ENCODE data around the gene TECPR2.

TECPR2 gene

DNA sequence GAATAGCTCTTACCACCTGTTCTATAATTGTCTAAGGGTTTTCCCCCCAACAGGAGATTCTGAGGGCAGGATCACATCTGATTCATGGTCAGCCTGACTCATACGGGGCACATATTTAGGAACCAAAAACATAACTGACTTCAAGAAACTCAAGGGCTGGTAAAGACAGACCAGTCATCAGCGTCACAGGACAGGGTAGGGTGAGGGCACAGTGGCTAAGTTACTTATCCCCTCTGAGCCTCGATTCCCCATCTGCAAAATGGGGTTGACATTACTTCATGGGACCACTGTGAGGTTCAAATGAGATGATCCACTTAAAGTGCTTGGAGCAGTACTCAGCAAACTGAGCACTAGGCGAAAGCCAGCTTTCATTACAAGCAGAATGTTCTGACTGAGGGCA, 657 bp upstream of the TECPR2 start:
- TF ChIP-seq, protein P1, sequence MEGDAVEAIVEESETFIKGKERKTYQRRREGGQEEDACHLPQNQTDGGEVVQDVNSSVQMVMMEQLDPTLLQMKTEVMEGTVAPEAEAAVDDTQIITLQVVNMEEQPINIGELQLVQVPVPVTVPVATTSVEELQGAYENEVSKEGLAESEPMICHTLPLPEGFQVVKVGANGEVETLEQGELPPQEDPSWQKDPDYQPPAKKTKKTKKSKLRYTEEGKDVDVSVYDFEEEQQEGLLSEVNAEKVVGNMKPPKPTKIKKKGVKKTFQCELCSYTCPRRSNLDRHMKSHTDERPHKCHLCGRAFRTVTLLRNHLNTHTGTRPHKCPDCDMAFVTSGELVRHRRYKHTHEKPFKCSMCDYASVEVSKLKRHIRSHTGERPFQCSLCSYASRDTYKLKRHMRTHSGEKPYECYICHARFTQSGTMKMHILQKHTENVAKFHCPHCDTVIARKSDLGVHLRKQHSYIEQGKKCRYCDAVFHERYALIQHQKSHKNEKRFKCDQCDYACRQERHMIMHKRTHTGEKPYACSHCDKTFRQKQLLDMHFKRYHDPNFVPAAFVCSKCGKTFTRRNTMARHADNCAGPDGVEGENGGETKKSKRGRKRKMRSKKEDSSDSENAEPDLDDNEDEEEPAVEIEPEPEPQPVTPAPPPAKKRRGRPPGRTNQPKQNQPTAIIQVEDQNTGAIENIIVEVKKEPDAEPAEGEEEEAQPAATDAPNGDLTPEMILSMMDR (IDR thresholded peaks at IDR 0.05; ENCODE audit: insufficient read depth, low read length, missing control alignments) = no peak
- peak; percentile 3 for DNase-seq (ENCODE audit: low read depth, low spot score)
- peak overlapping the region; percentile 89 for H3K4me3 ChIP-seq (ENCODE audit: low read depth, low read length)
- POLR2A ChIA-PET = interaction anchor here (1.0 kb wide), 2 partner anchors 26 to 27 kb away, joined by 3 read pairs; no protein-coding TSS in a partner anchor
- CTCF ChIA-PET = interaction anchor here (1.1 to 1.4 kb wide), 4 partner anchors 11 to 42 kb away, joined by 3 read pairs; partner anchors contain the start of gene ZNF839

DNA sequence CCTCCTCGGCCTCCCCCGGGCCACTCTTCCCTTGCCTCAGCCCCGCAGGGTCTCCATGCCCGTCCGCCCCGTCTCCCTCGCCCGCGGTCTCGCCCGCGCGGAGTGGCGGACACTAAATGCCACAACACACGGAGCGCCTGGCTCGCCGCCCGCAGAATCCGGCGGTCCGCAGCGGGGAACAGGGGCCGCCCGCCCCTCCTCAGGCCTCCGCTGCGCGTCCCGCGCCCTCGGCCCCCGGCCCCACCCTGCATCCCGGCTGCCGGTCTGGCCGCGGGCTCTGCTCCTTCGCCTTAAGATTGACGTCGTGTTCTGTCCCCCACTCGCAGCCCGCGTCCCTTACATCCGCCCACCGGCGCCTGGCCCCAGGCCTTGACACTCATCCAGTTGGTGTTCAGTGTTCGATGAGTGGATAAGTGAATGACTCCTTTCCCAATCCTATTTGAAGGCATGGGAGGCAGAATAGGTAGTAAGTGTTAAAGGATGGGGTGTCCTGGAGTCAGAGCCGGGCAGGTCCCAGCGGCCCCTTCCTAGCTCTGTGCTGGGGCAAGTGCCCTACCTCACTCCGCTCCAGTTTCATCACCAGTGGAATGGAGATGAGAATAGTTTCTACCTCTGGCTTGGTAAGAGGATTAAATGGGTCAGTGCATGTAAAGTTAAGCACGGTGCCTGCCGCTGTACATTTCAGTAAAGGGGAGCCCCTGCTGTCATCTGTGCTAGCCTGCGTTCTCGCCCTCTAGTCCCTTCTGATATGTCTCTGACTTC, 622 bp downstream of the TECPR2 start:
- ChIA-PET POLR2A (no interaction called here), CTCF (interaction anchor here (1.1 to 1.5 kb wide), 3 partner anchors 10 to 49 kb away, joined by 3 to 4 read pairs (median 4); no protein-coding TSS in a partner anchor)
- H3K4me3 ChIP-seq (ENCODE audit: low read depth, low read length) = peak overlapping the region; percentile 89
- TF ChIP-seq, protein P1 (IDR thresholded peaks at IDR 0.05; ENCODE audit: insufficient read depth, low read length, missing control alignments) = no peak
- DNase-seq (ENCODE audit: low read depth, low spot score) = no peak

DNA sequence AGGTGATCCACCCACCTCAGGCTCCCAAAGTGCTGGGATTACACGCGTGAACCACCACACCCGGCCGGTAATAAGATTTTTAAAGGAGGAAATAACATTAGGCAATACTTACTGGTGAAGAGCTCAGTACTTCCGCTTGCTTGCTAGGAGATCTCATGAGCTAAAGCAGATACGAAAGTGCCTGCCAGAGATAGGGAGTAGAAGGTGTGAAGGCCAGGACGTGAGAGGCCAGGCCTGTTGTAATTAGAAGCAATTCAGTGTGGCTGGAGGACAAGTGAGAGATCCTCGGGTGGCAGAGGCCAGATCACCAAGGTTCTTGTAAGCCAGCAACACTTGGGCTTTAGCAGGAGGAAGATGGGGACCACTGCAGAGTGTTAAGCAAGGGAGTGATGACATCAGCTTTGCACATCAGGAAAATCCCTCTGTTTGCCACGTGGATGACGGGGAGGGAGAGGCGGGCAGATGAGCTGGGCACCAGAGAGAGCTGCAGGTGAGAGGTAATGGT, 7.6 kb downstream of the TECPR2 start:
- no peak for DNase-seq (ENCODE audit: low read depth, low spot score)

DNA sequence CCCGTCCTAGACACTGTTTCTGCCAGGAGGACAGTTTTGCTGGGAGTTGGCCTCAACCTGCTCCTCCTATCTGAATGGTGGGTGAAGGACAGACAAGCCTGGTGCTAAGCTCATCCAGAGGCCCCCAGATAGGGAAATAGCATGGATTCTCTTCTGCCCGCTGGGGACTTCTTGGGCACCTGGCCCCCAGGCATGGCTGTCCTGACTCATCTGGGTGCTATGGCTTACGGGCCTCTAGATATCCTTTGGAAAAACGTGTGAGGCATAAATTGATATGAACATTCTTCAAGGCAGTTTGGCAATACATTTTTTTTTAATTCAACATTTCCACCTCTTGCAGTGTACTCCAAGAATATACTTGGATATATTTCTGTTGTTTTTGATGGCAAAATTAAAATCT, 8.6 kb downstream of the TECPR2 start:
- ChIA-PET POLR2A (no interaction called here), CTCF (interaction anchor here (1.0 kb wide), 1 partner anchor 19 kb away, joined by 3 read pairs; no protein-coding TSS in a partner anchor)
- H3K4me3 ChIP-seq (ENCODE audit: low read depth, low read length) = no peak overlapping the region
- DNase-seq (ENCODE audit: low read depth, low spot score) = no peak
- TF ChIP-seq, protein P1 (IDR thresholded peaks at IDR 0.05; ENCODE audit: insufficient read depth, low read length, missing control alignments) = no peak

More for the DNA sequence above, 7.6 kb downstream of the TECPR2 start:
- H3K4me3 ChIP-seq (ENCODE audit: low read depth, low read length) = no peak overlapping the region
- POLR2A ChIA-PET = no interaction called here
- CTCF ChIA-PET = no interaction called here
- TF ChIP-seq, protein P1 (IDR thresholded peaks at IDR 0.05; ENCODE audit: insufficient read depth, low read length, missing control alignments) = no peak

DNA sequence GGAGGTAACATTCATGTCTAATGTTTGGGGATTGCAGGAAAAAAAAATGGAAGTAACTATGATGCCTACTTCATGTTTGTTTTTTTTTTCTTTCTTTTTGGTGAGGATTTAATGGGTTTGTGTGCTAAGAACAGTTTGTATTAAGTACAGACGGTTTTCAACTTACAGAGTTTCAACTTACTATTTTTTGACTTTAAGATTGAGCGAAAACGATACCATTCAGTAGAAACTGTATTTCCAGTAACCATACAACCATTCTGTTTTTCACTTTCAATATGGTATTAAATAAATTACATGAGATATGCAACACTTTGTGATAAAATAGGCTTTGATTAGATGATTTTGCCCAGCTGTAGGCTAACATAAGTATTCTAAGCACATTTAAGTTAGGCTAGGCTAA, 10.4 kb downstream of the TECPR2 start:
- DNase-seq (ENCODE audit: low read depth, low spot score) = no peak
- CTCF ChIA-PET = interaction anchor here (1.0 kb wide), 1 partner anchor 66 kb away, joined by 3 read pairs; no protein-coding TSS in a partner anchor
- POLR2A ChIA-PET = no interaction called here
- TF ChIP-seq, protein P1 (IDR thresholded peaks at IDR 0.05; ENCODE audit: insufficient read depth, low read length, missing control alignments) = no peak
- H3K4me3 ChIP-seq (ENCODE audit: low read depth, low read length) = no peak overlapping the region

DNA sequence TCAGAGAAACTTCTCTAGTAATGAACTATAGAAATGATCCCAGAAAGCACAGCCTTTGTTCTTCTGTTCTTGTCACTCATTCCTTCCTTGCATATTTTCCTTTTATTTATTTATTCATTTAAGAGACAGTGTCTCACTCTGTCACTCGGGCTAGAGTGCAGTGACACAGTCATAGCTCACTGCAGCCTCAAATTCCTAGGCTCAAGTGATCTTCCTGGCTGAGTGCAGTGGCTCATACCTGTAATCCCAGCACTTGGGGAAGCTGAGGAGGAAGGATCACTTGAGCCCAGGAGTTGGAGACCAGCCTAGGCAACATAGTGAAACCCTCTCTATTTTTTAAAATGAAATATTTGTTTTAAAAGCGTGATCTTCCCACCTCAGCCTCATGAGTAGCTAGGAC, 11.5 kb downstream of the TECPR2 start:
- ChIA-PET POLR2A (interaction anchor here (0.6 kb wide), 1 partner anchor 9 kb away, joined by 3 read pairs; no protein-coding TSS in a partner anchor), CTCF (interaction anchor here (1.9 kb wide), 1 partner anchor 64 kb away, joined by 5 read pairs; no protein-coding TSS in a partner anchor)
- no peak for DNase-seq (ENCODE audit: low read depth, low spot score)
- no peak overlapping the region for H3K4me3 ChIP-seq (ENCODE audit: low read depth, low read length)
- TF ChIP-seq, protein P1 (IDR thresholded peaks at IDR 0.05; ENCODE audit: insufficient read depth, low read length, missing control alignments) = no peak

All from AG04449 (cell line).